GM12878 (cell line): ENCODE data around the gene DUOXA1.

ENCODE experiments used
- BCL11A ChIP-seq: IDR thresholded peaks from 2 replicates; pipeline ENCODE4 v1.6.1; 2011; ENCODE audit warnings: low read depth, low read length
- BCL3 ChIP-seq: IDR thresholded peaks from 2 replicates; pipeline ENCODE4 v1.6.1; 2011; ENCODE audit warnings: borderline replicate concordance, low read depth, mild to moderate bottlenecking, moderate library complexity, low read length; ENCODE audit not compliant: insufficient read depth, poor library complexity, severe bottlenecking
- CTCF ChIP-seq, 3 experiments: IDR thresholded peaks in 2 of 3; conservative IDR thresholded peaks in 1 of 3; 2 replicates each; pipeline ENCODE4 v1.5.1; 2011; ENCODE audit warnings: low read depth in 3 of 3, low read length in 3 of 3, mild to moderate bottlenecking in 3 of 3, control low read depth in 2 of 3, moderate library complexity in 2 of 3, inconsistent platforms in 1 of 3, mixed read lengths in 1 of 3; ENCODE audit not compliant: control insufficient read depth in 2 of 3, insufficient read depth in 1 of 3; ENCODE audit errors: extremely low read depth in 1 of 3
- EP300 ChIP-seq, 2 experiments: fragments of 150-350 bp in 1 of 2; IDR thresholded peaks; 2 replicates each; pipeline ENCODE4 v1.6.1; 2011 to 2012; ENCODE audit warnings: low read depth in 2 of 2, low read length in 2 of 2, borderline replicate concordance in 1 of 2, improper control_type of control experiment in 1 of 2, inconsistent platforms in 1 of 2; ENCODE audit not compliant: control insufficient read depth in 1 of 2
- EZH2 ChIP-seq: IDR thresholded peaks from 2 replicates; pipeline ENCODE4 v1.6.1; 2012; ENCODE audit warnings: low read depth, mild to moderate bottlenecking, control low read depth, inconsistent platforms, low read length, borderline replicate concordance; ENCODE audit not compliant: control insufficient read depth
- MEF2A ChIP-seq: IDR thresholded peaks from 2 replicates; pipeline ENCODE4 v1.6.1; 2011; ENCODE audit warnings: low read depth, mild to moderate bottlenecking, low read length, moderate library complexity; ENCODE audit not compliant: insufficient read depth
- PBX3 ChIP-seq: IDR thresholded peaks from 2 replicates; pipeline ENCODE4 v1.6.1; 2011; ENCODE audit warnings: mild to moderate bottlenecking, low read depth, low read length, moderate library complexity; ENCODE audit not compliant: insufficient replicate concordance
- PRDM15 ChIP-seq: fragments of 450-650 bp; formaldehyde crosslinking; IDR thresholded peaks from 2 replicates; pipeline ENCODE4 v1.4.0; 2020; ENCODE audit warnings: mild to moderate bottlenecking, moderate library complexity
- RB1 ChIP-seq: fragments of 450-650 bp; formaldehyde crosslinking; IDR thresholded peaks from 2 replicates; pipeline ENCODE4 v1.6.1; 2017; ENCODE audit warnings: mild to moderate bottlenecking, borderline replicate concordance
- SMC3 ChIP-seq: IDR thresholded peaks from 2 replicates; pipeline ENCODE4 v1.6.1; 2011; ENCODE audit warnings: low read length, improper control_type of control experiment, borderline replicate concordance
- TCF12 ChIP-seq: IDR thresholded peaks from 2 replicates; pipeline ENCODE4 v1.6.1; 2011; ENCODE audit warnings: low read depth, mild to moderate bottlenecking, low read length
- ZNF274 ChIP-seq: IDR thresholded peaks from one replicate; pipeline ENCODE4 v1.8.0; 2011; ENCODE audit not compliant: insufficient read length, insufficient read depth
- ZNF622 ChIP-seq: fragments of 450-650 bp; IDR thresholded peaks from 2 replicates; pipeline ENCODE4 v1.6.1; 2017; ENCODE audit warnings: mild to moderate bottlenecking, inconsistent platforms

GRCh38 chr15:45156744-45157455, 27.2 kb upstream of the DUOXA1 start:
- no peak for TF ChIP-seq ZNF622
- TF ChIP-seq BCL11A, result no peak
- no peak for TF ChIP-seq TCF12
- TF ChIP-seq CTCF (IDR thresholded peaks at IDR 0.05 in 2 of 3, conservative IDR thresholded peaks at IDR 0.05 in 1 of 3; ENCODE audit: control insufficient read depth in 2 of 3, extremely low read depth in 1 of 3, insufficient read depth in 1 of 3, low read depth in 3 of 3, low read length in 3 of 3), result no peak
- TF ChIP-seq BCL3, result no peak
- TF ChIP-seq PBX3, result no peak
- no peak for TF ChIP-seq SMC3
- no peak for TF ChIP-seq RB1
- TF ChIP-seq EZH2, result no peak
- no peak for TF ChIP-seq PRDM15 (CRISPR knock-in tag)
- TF ChIP-seq MEF2A, result no peak
- TF ChIP-seq ZNF274, result no peak
- no peak for TF ChIP-seq EP300 (IDR thresholded peaks at IDR 0.05; ENCODE audit: borderline replicate concordance in 1 of 2, control insufficient read depth in 1 of 2, low read depth in 2 of 2, low read length in 2 of 2)
